H9 (cell line): ENCODE measurements around the gene HNRNPA3. TPM values are rescaled to one million over a fixed set of nuclear protein-coding genes. Genes with fewer than 3 reads are reported as not detected.

Experiments
- DNase-seq: peaks from one replicate; pipeline ENCODE4 v3.0.0-alpha.2; 2017
- H2AFZ ChIP-seq: one replicate; pipeline ENCODE4 v1.6.1; 2013; ENCODE audit warnings: mild to moderate bottlenecking, low read length, control low read depth, moderate library complexity
- H2AK5ac ChIP-seq: 2 replicates; pipeline ENCODE4 v1.6.1; 2013; ENCODE audit warnings: low read length, control low read depth, mixed read lengths; ENCODE audit not compliant: insufficient read length
- H2BK120ac ChIP-seq: one replicate; pipeline ENCODE4 v1.6.1; 2013; ENCODE audit warnings: low read depth, mild to moderate bottlenecking, low read length, control low read depth, inconsistent platforms; ENCODE audit not compliant: poor library complexity, severe bottlenecking
- H2BK12ac ChIP-seq: 2 replicates; pipeline ENCODE4 v1.6.1; 2013; ENCODE audit warnings: low read length, control low read depth, mixed read lengths, low read depth; ENCODE audit not compliant: insufficient read length
- H2BK15ac ChIP-seq: 2 replicates; pipeline ENCODE4 v1.6.1; 2013; ENCODE audit warnings: low read depth, low read length, control low read depth
- H2BK20ac ChIP-seq: one replicate; pipeline ENCODE4 v1.6.1; 2013; ENCODE audit warnings: low read depth, mild to moderate bottlenecking, low read length, control low read depth, inconsistent platforms; ENCODE audit not compliant: poor library complexity, severe bottlenecking
- H2BK5ac ChIP-seq: 2 replicates; pipeline ENCODE4 v1.6.1; 2013; ENCODE audit warnings: low read length, control low read depth, mixed read lengths; ENCODE audit not compliant: insufficient read length
- H3K14ac ChIP-seq: 2 replicates; pipeline ENCODE4 v1.6.1; 2013; ENCODE audit warnings: low read length, control low read depth; ENCODE audit not compliant: insufficient read depth
- H3K18ac ChIP-seq: 2 replicates; pipeline ENCODE4 v1.6.1; 2013; ENCODE audit warnings: low read depth, mild to moderate bottlenecking, mixed read lengths, low read length, control low read depth; ENCODE audit not compliant: insufficient read length
- H3K23ac ChIP-seq: 2 replicates; pipeline ENCODE4 v1.6.1; 2013; ENCODE audit warnings: low read length, control low read depth, mixed read lengths, low read depth; ENCODE audit not compliant: insufficient read length
- H3K23me2 ChIP-seq: 2 replicates; pipeline ENCODE4 v1.6.1; 2013; ENCODE audit warnings: low read depth, mild to moderate bottlenecking, mixed read lengths, low read length, control low read depth; ENCODE audit not compliant: insufficient read length, poor library complexity, severe bottlenecking
- H3K27ac ChIP-seq: 2 replicates; pipeline ENCODE4 v1.5.1; 2013; ENCODE audit warnings: low read length, control low read depth, mixed read lengths, low read depth; ENCODE audit not compliant: insufficient read length
- H3K27me3 ChIP-seq: 2 replicates; pipeline ENCODE4 v1.6.1; 2013; ENCODE audit warnings: low read length, control low read depth, inconsistent platforms; ENCODE audit not compliant: insufficient read depth
- H3K4ac ChIP-seq: 2 replicates; pipeline ENCODE4 v1.6.1; 2013; ENCODE audit warnings: low read depth, mild to moderate bottlenecking, control low read depth, inconsistent platforms, low read length, moderate library complexity
- H3K4me1 ChIP-seq: 2 replicates; pipeline ENCODE4 v1.6.1; 2013; ENCODE audit warnings: low read length, control low read depth, inconsistent platforms; ENCODE audit not compliant: insufficient read depth
- H3K4me2 ChIP-seq: 2 replicates; pipeline ENCODE4 v1.6.1; 2013; ENCODE audit warnings: low read length, control low read depth, mixed read lengths; ENCODE audit not compliant: insufficient read length, insufficient read depth
- H3K56ac ChIP-seq: 2 replicates; pipeline ENCODE4 v1.6.1; 2013; ENCODE audit warnings: low read depth, mild to moderate bottlenecking, mixed read lengths, low read length, control low read depth; ENCODE audit not compliant: insufficient read length
- H3K79me1 ChIP-seq: 2 replicates; pipeline ENCODE4 v1.6.1; 2013; ENCODE audit warnings: low read depth, mild to moderate bottlenecking, moderate library complexity, low read length, control low read depth, inconsistent platforms; ENCODE audit not compliant: insufficient read depth, poor library complexity, severe bottlenecking
- H3K79me2 ChIP-seq: 2 replicates; pipeline ENCODE4 v1.6.1; 2013; ENCODE audit warnings: low read length, control low read depth, inconsistent platforms; ENCODE audit not compliant: insufficient read depth
- H3K9ac ChIP-seq: 2 replicates; pipeline ENCODE4 v1.6.1; 2013; ENCODE audit warnings: low read length, control low read depth, mixed read lengths; ENCODE audit not compliant: insufficient read length; ENCODE audit errors: extremely low read depth
- H3K9me3 ChIP-seq: one replicate; pipeline ENCODE4 v1.6.1; 2013; ENCODE audit warnings: low read depth, low read length, inconsistent platforms; ENCODE audit not compliant: control insufficient read depth
- H3T11ph ChIP-seq: one replicate; pipeline ENCODE4 v1.6.1; 2013; ENCODE audit warnings: mild to moderate bottlenecking, low read length, control low read depth, inconsistent platforms
- H4K20me1 ChIP-seq: one replicate; pipeline ENCODE4 v1.6.1; 2013; ENCODE audit not compliant: control insufficient read depth, insufficient read length, insufficient read depth
- H4K5ac ChIP-seq: 2 replicates; pipeline ENCODE4 v1.6.1; 2013; ENCODE audit warnings: low read depth, mild to moderate bottlenecking, mixed read lengths, low read length, control low read depth; ENCODE audit not compliant: insufficient read length
- H4K8ac ChIP-seq: replicated peaks from 2 replicates; pipeline ENCODE4 v1.6.1; 2013; ENCODE audit warnings: low read length, control low read depth, mixed read lengths, low read depth; ENCODE audit not compliant: insufficient read length
- H4K91ac ChIP-seq: 2 replicates; pipeline ENCODE4 v1.6.1; 2013; ENCODE audit warnings: low read depth, mild to moderate bottlenecking, moderate library complexity, mixed read lengths, low read length, control low read depth; ENCODE audit not compliant: insufficient read length
- H3K27ac Mint-ChIP-seq, 3 experiments: 2 replicates in 2 of 3; 3 replicates in 1 of 3; pipeline ENCODE4 v1.8.0; 2020 to 2021; ENCODE audit warnings: mixed read lengths in 3 of 3, mild to moderate bottlenecking in 1 of 3, moderate library complexity in 1 of 3
- H3K27me3 Mint-ChIP-seq: 2 replicates; pipeline ENCODE4 v1.8.0; 2021; ENCODE audit warnings: low read depth, mild to moderate bottlenecking, moderate library complexity, mixed read lengths
- H3K36me3 Mint-ChIP-seq, 3 experiments: 2 replicates in 2 of 3; 3 replicates in 1 of 3; pipeline ENCODE4 v1.8.0; 2020 to 2021; ENCODE audit warnings: low read depth in 3 of 3, mixed read lengths in 3 of 3; ENCODE audit not compliant: insufficient read depth in 1 of 3
- H3K4me1 Mint-ChIP-seq, 2 experiments: 2 replicates each; pipeline ENCODE4 v1.8.0; 2020; ENCODE audit warnings: mixed read lengths in 2 of 2
- H3K4me3 Mint-ChIP-seq, 2 experiments: 2 replicates in 1 of 2; 3 replicates in 1 of 2; pipeline ENCODE4 v1.8.0; 2020 to 2021; ENCODE audit warnings: mild to moderate bottlenecking in 2 of 2, mixed read lengths in 2 of 2, moderate library complexity in 1 of 2
- H3K9me3 Mint-ChIP-seq, 2 experiments: 2 replicates in 1 of 2; 3 replicates in 1 of 2; pipeline ENCODE4 v1.8.0; 2020; ENCODE audit warnings: mild to moderate bottlenecking in 2 of 2, mixed read lengths in 2 of 2, moderate library complexity in 1 of 2
- WGBS: extraction: QIAGEN DNeasy Blood & Tissue Kit; methylation state at CpG from one replicate; pipeline ENCODE4 v1.1.7; 2013; ENCODE audit warnings: missing lambda C conversion rate, low lambda C conversion rate, mixed read lengths; ENCODE audit not compliant: insufficient read length; ENCODE audit errors: extremely low coverage; 5-methylcytosine and 5-hydroxymethylcytosine counted together
- total RNA-seq: library from RNA; stranded (reverse); gene quantifications from 2 replicates; pipeline ENCODE4 v1.2.1, GENCODE V29; 2021
- TF ChIP-seq, protein P1 (sequence below): fragments of 200-600 bp; sonication (generic); conservative IDR thresholded peaks from 3 replicates; pipeline ENCODE4 v1.8.0; 2021; ENCODE audit warnings: antibody characterized with exemption, mild to moderate bottlenecking

The HNRNPA3 gene
- total RNA-seq, 1 experiment from 2014 or later: 405 TPM

DNA sequence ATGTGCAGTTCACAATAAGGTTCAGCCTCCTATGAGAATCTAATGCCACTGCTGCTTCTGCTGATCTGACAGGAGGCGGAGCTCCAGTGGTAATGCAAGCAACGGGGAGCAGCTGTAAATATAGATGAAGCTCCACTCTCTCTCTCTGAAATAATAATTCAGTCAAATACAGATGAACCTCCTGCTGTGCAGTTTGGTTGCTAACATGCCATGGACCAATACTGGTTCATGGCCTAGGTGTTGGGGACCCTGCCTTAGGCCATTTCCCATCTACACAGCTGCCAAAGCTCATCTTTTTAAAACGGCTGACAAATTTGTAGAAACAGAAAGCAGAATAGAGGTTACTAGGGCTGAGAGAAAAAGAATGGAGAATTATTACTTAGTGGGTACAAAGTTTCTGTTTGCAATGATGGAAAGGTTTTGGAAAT, 10.7 kb upstream of the HNRNPA3 start:
- Histone ChIP-seq H4K5ac (no peak overlapping the region), H3K4ac (no peak overlapping the region), H3K4me1 (no peaks in the 10 kb centered on the region), H2BK12ac (no peak overlapping the region), H3K4me2 (no peak overlapping the region), H3K56ac (no peak overlapping the region), H2BK5ac (no peak overlapping the region), H2BK15ac (no peak overlapping the region), H3K27ac (no peak overlapping the region), H3K14ac (no peak overlapping the region), H3K9me3 (no peaks in the 10 kb centered on the region), H3K9ac (no peak overlapping the region), H3K27me3 (no peaks in the 10 kb centered on the region; the same call in 1 of the 2 replicates), H2BK20ac (no peak overlapping the region), H3K23me2 (no peaks in the 10 kb centered on the region), H2BK120ac (no peak overlapping the region), H3K18ac (no peak overlapping the region), H2AFZ (no peak overlapping the region), H3K79me2 (no peaks in the 10 kb centered on the region), H4K91ac (no peak overlapping the region), H3K79me1 (no peaks in the 10 kb centered on the region), H4K8ac (no peak overlapping the region), H3T11ph (no peak overlapping the region), H4K20me1 (no peaks in the 10 kb centered on the region), H2AK5ac (no peak overlapping the region), H3K23ac (no peak overlapping the region)
- no peak for DNase-seq
- Mint-ChIP-seq H3K4me3 (no peak overlapping the region), H3K27ac (no peak overlapping the region; a peak in 1 of 7 replicates), H3K4me1 (peaks cover 26 to 33% of the 10 kb centered on the region in 2 experiments), H3K9me3 (no peaks in the 10 kb centered on the region), H3K27me3 (peaks cover 3% of the 10 kb centered on the region; the same call in 1 of the 2 replicates), H3K36me3 (no peaks in the 10 kb centered on the region)
- TF ChIP-seq, protein P1, sequence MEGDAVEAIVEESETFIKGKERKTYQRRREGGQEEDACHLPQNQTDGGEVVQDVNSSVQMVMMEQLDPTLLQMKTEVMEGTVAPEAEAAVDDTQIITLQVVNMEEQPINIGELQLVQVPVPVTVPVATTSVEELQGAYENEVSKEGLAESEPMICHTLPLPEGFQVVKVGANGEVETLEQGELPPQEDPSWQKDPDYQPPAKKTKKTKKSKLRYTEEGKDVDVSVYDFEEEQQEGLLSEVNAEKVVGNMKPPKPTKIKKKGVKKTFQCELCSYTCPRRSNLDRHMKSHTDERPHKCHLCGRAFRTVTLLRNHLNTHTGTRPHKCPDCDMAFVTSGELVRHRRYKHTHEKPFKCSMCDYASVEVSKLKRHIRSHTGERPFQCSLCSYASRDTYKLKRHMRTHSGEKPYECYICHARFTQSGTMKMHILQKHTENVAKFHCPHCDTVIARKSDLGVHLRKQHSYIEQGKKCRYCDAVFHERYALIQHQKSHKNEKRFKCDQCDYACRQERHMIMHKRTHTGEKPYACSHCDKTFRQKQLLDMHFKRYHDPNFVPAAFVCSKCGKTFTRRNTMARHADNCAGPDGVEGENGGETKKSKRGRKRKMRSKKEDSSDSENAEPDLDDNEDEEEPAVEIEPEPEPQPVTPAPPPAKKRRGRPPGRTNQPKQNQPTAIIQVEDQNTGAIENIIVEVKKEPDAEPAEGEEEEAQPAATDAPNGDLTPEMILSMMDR: no peak
- WGBS: no CpG with 5 or more reads among the region's 3 CpGs
